Hepatic stellate cell (primary cell): Measurements from ENCODE around the gene LYPD4.
"Not testable (repeated sequence)": the region's sequence is repeated elsewhere in the genome, so short reads cannot be mapped to it uniquely, and the experiment has no call there.

ENCODE experiments used
- DNase-seq: peaks from one replicate; pipeline ENCODE4 v3.0.0; 2011; ENCODE audit warnings: low spot score

Gene LYPD4

GRCh38 chr19:41799444-41800000 is 45.0 kb downstream of the LYPD4 start:
- no peak for DNase-seq

DNA sequence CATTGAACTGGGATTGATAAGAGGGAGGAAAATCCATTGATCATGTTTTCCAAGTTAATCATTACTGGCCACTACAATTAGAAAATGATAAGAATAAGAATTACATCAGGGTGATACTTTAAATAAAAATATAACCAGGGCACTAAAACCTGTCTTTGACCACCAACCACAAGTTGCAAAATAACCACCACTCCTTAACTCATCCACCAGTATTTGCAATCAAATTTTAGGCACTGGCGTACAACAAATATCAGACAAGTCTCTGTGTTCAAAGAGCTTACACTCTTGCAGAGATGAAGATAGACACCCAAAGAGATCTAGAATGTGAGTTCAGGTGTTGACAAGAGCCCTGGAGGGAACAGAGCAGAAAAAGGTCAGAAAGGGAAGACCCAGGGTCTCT is 47.6 kb downstream of the LYPD4 start:
- no peak for DNase-seq

DNA sequence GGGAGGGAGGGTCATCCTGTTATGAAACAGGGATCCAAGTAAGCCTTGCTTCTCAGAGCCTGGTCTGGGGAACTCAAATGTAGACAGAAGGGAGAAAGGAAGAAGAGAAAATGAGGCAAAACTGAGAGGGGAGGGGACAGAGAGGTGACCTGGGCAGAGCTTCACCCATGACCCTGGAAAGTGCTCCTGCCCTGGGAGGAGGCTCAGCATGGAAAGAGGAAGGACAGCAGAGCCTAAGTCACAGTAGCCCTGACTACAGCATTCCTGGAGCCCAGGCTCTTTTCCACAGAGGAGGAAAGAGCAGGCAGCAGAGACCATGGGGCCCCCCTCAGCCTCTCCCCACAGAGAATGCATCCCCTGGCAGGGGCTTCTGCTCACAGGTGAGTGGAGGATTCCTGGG is 48.1 kb downstream of the LYPD4 start, which contains the start of gene CEACAM3:
Gene CEACAM3 (plus strand): TSS at position 226 of the 400 bp plus-strand sequence. CDS start 91 bp downstream, at position 317.
- no peak for DNase-seq

DNA sequence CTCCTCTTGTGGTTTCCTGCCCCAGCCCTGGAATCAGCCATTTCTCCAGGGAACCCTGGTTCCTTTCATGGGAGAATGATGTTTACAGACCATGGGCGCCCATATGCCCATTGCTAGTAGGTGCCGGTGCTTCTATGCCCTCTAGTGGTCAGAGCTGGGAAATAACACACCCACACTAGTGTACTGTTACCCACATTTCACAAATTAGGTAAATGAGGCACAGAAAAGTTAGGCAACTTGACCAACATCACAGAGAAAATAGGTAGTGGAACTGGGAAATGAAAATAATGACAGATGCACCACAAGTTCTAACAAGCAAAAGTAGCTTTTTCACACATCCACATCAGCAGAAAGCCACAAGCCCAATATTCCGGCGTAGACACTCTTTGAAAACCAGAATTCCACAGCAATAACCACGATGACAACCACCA is 49.4 kb downstream of the LYPD4 start:
- no peak for DNase-seq

DNA sequence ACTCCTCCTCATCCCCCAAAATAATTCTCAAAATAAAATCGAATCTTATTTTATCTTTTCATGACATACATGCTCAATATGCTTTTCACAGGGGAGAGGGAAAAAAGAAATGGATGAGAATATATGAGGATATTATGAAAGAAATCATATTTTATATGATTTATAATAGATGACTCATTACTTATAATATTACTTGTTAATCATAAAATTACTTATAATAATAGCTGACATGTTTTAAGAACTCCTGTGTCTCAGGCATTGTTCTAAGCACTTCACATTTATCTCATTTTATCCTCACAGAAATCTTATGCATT is 51.1 kb downstream of the LYPD4 start:
- no peak for DNase-seq

GRCh38 chr19:41792513-41793413 is 51.7 kb downstream of the LYPD4 start:
- peak; percentile 27 for DNase-seq

GRCh38 chr19:41789053-41789452 is 55.4 kb downstream of the LYPD4 start:
- DNase-seq = not testable (repeated sequence)

DNA sequence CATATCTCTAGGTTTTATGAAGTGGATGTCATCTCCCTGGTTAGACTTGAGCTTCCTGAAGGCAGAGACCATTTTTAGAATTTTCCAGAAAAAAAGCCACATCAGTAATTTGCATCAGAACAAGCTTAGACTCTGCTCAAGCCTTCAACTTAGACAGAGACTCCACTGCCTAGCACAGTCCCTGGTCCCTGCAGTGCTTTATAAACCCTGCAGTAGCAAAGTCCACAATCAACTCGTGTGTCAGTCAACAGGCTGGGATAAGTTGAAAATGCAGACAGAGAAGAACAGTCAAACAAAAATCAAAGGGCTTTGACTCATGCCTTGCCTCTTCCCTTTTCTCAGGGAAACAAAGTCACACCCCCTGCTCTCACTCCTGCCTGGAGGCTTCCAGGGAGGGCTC is 56.0 kb downstream of the LYPD4 start:
- not testable (repeated sequence) for DNase-seq
